ENCODE data around the gene SHB.

DNA sequence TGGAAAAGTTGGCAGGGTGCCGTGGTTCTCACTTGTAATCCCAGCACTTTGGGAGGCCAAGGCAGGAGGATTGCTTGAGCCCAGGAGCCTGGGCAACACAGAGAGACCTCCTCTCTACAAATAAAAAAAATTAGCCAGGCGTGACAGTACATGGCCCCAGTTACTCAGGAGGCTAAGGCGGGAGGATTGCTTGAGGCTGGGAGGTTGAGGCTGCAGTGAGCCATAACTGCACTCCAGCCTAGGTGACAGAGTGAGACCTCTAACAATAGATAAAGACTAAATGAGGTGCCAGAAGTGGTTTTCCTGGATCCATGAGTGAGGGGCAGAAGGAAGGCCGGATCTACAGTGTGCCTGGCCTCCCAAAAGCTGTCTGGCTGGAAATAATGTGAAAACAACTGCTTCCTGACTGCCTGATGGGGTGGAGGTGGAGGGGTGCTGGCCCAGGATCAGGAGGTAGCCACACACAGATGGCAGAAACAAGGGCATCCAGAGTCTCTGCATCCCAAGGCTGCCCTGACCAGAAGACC, 4.1 kb downstream of the SHB start:
- TF ChIP-seq POLR2A (IDR thresholded peaks at IDR 0.05) (no peak), CTCF (IDR thresholded peaks at IDR 0.05) (no peak)

Measured in body of pancreas (tissue), 4 donors.